GM11168 (cell line): Measurements from ENCODE around the gene SEMA4D.
"Not testable (repeated sequence)": the region's sequence is repeated elsewhere in the genome, so short reads cannot be mapped to it uniquely, and the experiment has no call there.

Experiments used
- in situ Hi-C: fragments of 300-500 bp; cut with MboI; formaldehyde crosslinking; loops from one replicate; pipeline ENCODE4 v1.12.0; 2022; ENCODE audit warnings: low sequenced_read_pairs; ENCODE audit not compliant: unreplicated experiment

Gene SEMA4D

DNA sequence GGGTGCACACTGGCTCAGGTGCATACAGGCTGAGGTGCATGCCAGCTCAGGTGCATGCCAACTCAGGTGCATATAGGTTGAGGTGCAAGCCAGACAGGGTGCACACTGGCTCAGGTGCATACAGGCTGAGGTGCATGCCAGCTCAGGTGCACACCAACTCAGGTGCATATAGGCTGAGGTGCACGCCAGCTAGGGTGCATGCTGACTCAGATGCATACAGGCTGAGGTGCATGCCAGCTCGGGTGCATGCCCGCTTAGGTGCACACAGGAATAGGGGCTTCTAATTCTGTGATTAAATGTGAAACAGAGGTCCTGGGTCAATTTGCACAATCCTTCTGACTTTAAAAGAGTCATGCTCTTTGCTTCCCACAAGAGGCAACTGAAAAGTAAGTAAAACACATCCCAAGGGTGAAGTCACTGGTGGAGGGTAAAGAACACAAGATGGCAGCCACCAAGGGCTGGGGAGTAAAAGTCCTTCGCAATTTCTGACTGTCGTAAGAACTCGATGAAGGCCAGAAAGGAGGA, 26.1 kb downstream of the SEMA4D start:
- in situ Hi-C loops = not testable (repeated sequence)

- in situ Hi-C loops = no loop called here
These were observed 26.5 kb downstream of the SEMA4D start for GRCh38 chr9:89471390-89471789.

DNA sequence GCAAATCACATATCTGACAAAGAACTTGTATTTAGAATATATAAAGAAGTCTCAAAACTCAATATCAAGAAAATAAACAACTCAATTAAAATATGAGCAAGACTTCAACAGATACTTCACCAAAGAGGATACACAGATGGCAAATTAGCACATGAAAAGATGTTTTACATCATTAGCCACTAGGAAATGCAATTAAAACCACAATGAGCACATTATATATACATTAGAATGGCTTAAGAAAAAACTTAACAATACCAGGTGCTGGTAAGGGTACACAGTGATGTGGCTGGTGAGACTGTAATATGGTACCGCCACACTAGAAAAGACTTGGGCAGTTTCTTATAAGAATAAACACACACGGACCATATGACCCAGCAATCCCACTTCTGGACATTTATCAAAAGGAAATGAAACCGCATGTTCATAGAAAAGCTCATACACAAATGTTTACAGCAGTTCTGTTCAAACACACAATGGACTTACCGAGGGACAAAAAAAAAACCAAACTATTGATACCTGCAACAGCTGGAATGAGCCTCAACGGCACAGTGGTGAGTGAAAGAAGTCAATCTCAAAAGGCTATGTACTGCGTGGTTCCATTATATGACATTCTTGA, 27.6 kb downstream of the SEMA4D start:
- in situ Hi-C loops = no loop called here

GRCh38 chr9:89469003-89469402, 28.9 kb downstream of the SEMA4D start:
- in situ Hi-C loops = no loop called here

DNA sequence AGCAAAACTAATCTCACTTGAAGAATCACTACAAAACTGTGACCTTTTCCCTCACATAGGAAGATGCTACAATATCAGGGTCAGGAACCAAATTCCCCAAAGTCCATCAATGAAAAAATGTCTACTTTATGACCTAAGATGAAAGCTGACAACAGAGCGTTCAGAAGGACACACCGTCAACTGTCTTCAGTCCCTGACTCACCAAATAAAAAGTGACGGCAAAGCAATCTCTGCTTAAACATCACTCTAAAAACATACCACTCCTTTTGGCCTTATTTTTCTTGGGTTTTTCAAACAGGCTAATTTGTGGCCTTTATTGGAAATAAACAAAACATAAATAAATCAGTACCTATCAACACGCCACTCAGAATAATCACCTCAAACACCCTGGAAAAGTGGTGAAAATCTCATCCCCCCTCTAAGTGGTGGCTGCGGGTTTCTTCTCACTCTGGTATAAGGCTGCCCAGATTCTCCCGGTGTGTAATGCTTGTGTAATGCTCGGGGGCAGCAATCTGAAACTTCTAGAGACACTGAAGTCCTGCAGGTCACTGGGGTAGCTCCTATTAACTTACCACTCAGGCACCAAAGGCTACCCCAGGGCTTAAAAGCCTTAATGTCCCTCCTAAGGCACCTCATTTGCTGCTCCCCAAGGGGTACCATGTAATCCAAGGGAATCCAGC, 29.5 kb downstream of the SEMA4D start:
- in situ Hi-C loops = no loop called here

DNA sequence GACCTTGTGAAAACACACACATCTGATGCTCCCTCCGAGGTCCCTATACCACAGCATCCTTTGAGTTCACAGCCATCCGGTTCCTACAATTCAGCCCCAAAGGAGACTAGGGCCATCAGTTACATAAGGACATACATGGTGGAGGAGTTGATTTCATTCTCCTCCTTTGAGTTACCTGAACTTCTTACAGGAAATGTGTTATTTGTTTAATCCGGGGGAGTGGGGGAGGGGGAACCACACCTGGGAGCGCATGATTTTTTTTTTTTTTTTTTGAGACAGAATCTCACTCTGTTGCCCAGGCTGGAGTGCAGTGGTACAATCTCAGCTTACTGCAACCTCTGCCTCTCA, 30.7 kb downstream of the SEMA4D start:
- in situ Hi-C loops = no loop called here

GRCh38 chr9:89466451-89467277, 31.2 kb downstream of the SEMA4D start:
- in situ Hi-C loops = no loop called here

DNA sequence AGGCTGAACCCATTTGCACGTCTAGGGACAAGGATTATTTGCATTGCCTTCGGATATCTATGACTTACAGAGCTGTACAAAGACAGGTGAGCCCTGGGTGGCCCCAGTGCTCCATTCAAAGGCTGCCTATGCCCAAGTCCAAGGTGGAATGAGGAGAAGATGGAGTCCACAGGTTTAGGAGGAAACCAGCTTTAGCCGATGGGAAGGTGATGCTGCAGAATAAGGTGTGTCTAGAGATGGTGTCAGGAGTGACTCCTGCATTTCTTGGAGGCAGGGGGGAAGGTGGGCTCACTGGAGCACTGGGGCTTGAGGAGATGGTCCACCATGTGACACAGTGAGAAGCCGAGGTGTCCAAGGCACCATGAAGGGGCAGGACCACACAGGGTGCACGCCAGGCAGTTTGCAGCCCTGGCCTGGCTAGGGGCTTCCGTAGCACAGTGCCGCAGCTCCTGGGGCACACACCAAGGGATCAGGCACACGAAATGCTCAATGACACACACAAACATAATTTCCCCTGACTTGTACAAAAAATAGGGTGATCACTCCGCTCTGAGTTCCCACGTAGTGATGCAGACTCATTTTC, 32.1 kb downstream of the SEMA4D start:
- in situ Hi-C loops = no loop called here

DNA sequence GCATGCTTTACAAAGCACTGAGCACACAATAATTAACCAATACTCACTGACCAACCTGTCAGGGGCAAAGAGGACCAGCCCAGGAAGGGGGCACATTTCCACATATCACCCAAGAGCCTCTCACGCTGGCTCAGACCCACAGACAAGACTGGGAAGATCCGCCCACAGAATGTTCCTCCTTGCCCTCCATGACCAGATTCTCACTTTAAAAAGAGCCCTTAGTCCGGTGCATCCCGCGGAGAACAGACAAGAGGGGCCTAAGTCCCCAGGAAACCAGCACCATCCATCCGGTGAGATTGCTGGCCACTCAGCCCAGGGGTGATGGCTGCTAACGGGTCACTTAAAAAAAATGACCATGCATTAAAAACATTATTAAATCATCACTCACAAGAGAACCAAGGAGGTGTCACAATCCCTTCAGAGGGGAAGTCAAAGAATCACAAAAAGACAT, 32.9 kb downstream of the SEMA4D start:
- in situ Hi-C loops = no loop called here

GRCh38 chr9:89464300-89464901, 33.5 kb downstream of the SEMA4D start:
- in situ Hi-C loops = no loop called here

- in situ Hi-C loops = no loop called here
These were observed 34.9 kb downstream of the SEMA4D start for GRCh38 chr9:89462817-89463683.

- in situ Hi-C loops = no loop called here
These were observed 35.7 kb downstream of the SEMA4D start for GRCh38 chr9:89462199-89462598.

DNA sequence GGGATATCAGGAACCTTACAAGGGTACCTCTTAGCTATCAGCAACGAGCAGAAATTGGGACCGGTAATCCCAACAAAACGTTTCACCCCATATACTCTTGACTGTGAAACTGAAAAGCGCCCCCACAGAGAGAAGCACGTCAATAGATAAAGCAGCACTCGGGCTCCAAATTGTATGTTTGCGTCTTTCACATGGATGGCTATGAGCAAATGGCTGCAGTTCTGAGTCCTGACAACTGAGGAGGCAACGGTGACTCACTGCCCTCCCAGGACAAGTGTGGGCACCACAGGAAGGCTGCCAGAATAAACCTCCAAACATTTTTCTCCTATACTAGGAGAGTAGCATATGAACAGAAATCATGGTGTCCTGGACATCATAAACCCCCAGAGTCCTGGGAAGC, 36.6 kb downstream of the SEMA4D start:
- in situ Hi-C loops = no loop called here

- in situ Hi-C loops = no loop called here
These were observed 37.4 kb downstream of the SEMA4D start for GRCh38 chr9:89460551-89460950.

DNA sequence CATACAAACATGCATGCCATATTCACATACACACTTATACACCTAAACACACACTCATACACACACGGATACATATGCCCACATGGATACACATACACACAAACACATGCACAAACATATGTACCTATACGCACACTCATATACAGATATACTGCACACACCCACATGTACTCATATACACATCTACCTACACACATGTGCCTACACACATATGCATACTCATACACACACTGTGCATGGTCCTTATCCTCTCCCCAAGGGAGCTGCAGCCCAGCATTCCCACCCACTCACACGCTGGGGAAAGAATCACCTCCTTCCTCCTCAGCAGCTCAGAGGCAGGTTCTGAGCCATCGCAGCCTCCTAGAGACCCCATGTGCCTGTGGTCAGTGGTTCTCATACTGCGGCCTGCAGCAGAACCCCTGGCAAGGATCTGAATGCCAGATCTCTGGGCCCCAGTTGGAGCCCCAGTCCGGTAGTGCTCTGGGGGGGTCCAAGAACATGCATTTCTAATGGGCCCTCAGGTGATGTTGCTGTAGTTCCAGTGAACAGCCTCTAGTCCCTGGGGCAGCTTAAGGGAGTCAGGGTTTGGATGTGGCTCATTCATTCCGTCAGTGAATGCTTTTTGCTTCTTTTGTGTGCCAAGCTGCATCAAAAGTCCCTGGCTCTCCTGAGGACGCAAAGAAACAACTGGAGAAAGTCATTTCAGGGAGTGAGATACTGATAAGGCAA, 39.0 kb downstream of the SEMA4D start:
- in situ Hi-C loops = no loop called here

GRCh38 chr9:89457376-89457855, 40.5 kb downstream of the SEMA4D start:
- in situ Hi-C loops = no loop called here

DNA sequence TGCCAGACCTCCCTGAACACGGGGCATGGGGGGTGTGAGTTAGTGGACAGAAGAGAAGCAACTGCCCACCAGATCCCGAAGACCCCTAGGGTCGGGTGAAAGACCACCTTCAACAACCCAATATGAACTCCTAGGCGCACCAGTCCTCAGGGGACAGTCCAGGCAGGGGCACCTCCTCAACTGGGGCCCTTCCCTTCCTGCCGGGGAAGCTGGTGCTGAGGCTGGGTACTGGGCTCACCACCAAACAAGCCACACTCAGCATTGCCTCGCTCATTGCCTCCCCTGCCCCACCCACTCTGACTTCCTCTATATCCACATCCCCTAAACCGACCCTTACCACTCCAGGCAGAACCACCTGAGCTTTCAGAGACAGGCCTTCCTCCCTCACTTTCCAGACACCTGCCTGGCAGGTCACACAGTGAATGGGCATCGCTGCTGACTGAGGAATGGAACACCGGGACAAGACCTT, 42.5 kb downstream of the SEMA4D start:
- in situ Hi-C loops = no loop called here

DNA sequence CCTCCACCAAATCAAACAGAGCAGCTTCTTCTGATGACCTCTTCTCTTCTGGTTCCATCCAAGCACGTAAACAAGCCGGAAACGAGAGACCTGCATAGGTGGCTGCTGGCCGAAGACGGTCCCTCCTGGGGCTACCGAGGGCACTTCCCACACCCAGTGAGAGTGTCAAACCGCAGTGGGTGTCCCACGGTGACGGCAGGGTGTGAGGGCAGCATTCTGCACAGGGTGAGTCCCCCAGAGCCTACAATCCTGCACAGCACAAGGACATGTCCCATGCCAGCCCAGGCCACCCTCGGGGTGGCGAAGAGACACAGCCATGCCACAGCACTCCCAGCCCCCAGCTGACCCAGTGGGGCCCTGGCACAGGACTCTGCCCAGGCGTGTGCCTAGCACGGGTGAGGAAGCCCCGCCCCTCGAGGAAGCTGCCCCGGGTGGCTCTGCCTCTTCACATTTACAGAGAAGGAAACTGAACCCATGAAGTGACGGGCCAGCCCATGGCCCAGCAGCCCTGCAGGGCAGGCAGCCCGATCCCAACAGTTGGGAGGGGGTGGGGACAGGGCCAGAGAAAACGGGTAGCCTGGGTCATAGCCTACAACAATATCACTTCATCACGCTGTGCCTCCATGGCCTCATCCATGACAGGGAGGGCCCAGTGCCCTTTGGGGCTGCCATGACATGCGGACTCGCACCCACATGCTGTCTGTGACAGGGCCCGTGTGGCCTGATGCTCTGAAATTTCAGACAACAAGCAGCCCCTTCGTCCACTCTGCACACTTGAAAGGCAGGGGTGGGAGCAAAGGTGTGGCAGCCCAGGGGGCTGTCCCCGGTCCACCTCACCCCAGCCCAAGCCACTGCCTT, 43.2 kb downstream of the SEMA4D start:
- in situ Hi-C loops = no loop called here
